ENCODE measurements around the gene ZBP1.
A peak's percentile ranks its signal among the peaks of the same experiment; 100 is the strongest.
"Not testable (repeated sequence)": the region's sequence is repeated elsewhere in the genome, so short reads cannot be mapped to it uniquely, and the experiment has no call there.

ZBP1 gene

GRCh38 chr20:57647006-57647932 is 27.0 kb upstream of the ZBP1 start:
- DNase-seq (ENCODE audit: low spot score) = peak; percentile 38

DNA sequence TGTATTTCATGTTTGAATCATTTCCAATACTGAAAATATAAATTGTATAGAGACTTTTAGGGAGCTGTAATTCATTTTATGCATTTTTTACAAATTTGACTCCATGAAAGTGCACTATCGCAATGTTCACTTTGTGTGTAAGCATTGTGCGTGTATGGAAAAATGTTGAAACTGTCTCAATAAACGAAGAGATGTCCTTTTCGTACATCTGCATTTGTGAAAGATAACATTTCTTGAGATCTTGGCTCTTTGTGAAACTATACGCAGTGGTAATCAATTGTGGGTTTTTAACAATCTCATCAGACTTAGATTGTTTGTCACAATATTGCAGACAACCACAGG is 18.6 kb upstream of the ZBP1 start:
- DNase-seq (ENCODE audit: low spot score) = no peak

GRCh38 chr20:57638173-57638894 is 18.1 kb upstream of the ZBP1 start:
- DNase-seq (ENCODE audit: low spot score) = no peak

DNA sequence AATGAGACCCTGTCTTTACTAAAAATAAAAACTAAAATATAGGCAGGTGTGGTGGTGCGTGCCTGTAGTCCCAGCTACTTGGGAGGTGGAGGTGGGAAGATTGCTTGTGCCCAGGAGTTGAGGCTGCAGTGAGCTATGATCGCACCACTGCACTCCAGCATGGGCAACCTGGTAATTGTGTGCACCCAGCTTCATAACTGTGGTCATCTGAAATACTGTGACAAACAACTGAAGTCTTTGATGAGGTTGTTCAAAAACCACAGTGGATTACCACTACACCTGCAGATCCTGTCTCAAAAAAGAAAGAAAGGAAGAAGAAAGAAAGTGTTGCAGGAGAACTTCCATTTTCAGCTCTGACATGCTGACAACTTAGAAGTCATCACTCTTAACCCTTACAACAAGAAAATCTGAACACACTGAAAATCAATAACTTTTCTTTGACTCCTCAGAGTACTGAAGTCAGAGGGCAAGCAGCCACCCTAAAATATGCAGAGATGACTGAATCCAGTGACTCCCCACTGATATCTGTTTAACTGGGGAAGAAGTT is 13.8 kb upstream of the ZBP1 start:
- no peak for DNase-seq (ENCODE audit: low spot score)

GRCh38 chr20:57632286-57632685 is 12.1 kb upstream of the ZBP1 start:
- no peak for DNase-seq (ENCODE audit: low spot score)

GRCh38 chr20:57630061-57630460 is 9.8 kb upstream of the ZBP1 start:
- peak; percentile 17 for DNase-seq (ENCODE audit: low spot score)

- not testable (repeated sequence) for DNase-seq (ENCODE audit: low spot score)
Observed at GRCh38 chr20:57629491-57629901, 9.3 kb upstream of the ZBP1 start.

GRCh38 chr20:57628962-57629308 is 8.7 kb upstream of the ZBP1 start:
- DNase-seq (ENCODE audit: low spot score) = peak; percentile 37

GRCh38 chr20:57628047-57628961 is 8.1 kb upstream of the ZBP1 start:
- peak; percentile 71 for DNase-seq (ENCODE audit: low spot score)

- DNase-seq (ENCODE audit: low spot score) = peak; percentile 51
Observed at GRCh38 chr20:57627339-57627738, 7.1 kb upstream of the ZBP1 start.

GRCh38 chr20:57625978-57626377 is 5.8 kb upstream of the ZBP1 start:
- no peak for DNase-seq (ENCODE audit: low spot score)

GRCh38 chr20:57625181-57625958 is 5.1 kb upstream of the ZBP1 start:
- peak; percentile 38 for DNase-seq (ENCODE audit: low spot score)

GRCh38 chr20:57624124-57624523 is 3.9 kb upstream of the ZBP1 start:
- DNase-seq (ENCODE audit: low spot score) = peak; percentile 20

DNA sequence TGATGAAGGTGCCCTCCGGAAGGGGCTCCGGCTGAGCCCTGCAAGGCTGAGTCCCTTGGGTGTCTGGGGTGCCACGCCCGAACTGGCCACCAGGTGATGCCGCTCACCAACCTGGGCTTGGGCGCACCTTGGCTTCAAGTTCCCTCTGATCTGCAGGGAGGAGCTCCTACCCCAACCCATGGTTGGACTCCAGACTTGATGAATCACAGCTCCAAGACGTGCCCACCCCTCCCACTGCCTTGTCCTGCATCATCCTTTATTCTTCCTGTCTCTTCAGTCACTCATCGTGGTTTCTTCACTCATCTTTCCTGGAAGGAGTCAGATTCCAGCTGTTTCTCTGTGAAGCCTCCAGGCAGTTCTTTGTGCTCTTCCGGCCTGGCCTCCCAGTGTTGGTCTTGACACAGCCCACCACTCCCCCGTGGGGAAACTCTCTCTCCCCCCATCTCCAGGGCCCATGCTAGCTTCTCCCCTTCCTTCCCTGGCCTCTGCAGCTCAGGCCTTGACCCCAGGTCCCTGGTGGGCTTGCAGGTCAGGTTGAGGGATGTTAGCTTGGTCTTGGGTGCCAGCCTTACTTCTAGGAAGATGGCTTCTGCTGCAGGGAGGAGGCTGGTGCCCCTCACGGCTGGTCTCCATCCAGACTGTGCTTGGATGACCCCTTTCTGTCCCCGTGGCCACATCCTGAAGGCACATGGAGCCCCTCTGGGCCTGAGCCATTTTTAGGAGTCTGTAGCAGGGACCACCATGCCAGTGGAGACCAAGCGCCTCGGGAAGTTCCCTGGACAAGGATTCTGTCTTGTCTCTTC is 2.6 kb upstream of the ZBP1 start:
- peak; percentile 57 for DNase-seq (ENCODE audit: low spot score)

GRCh38 chr20:57622201-57622570 is 2.0 kb upstream of the ZBP1 start:
- peak; percentile 38 for DNase-seq (ENCODE audit: low spot score)

DNA sequence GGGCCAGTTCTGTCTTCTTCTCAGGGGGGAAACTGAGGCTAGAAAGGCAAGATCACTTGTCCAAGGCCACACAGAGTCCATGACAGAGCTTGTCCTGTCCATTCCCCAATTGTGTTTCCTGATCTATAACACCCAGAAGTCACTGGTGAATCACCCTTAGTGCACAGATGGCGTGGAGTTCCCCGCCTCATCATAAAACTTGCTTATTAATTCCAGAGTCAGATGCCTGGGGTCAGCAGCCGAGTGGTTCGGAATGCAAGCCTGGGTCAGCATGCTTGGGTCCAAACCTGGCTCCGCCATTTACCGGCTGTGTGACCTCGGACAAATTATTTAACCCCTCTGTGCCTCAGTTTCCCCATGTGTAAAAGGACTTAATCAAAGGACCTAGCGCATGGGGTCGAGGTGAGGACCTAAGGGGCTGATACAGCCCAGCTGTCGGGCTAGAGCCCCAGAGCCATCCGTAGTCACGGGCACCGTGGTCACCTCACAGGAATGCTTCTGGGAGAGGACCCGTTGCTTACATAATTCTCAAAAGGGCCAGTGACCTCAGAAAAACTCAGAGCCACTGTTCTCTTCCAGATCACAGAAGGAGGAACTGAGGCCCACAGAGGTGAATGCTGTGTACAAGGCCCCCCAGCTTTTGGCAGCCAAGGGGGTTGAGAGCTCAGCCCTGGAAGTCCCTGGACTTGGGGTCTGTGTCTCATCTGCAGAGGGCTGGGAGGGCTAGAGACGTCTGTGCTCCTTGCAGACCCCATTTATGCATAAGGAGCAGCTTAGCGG is 1.4 kb upstream of the ZBP1 start:
- DNase-seq (ENCODE audit: low spot score) = peak; percentile 17

GRCh38 chr20:57620999-57621398 is 773 bp upstream of the ZBP1 start:
- DNase-seq (ENCODE audit: low spot score) = no peak

GRCh38 chr20:57619051-57619831 is 985 bp downstream of the ZBP1 start:
- DNase-seq (ENCODE audit: low spot score) = peak; percentile 57

- peak; percentile 60 for DNase-seq (ENCODE audit: low spot score)
Observed at GRCh38 chr20:57618764-57619050, 1.5 kb downstream of the ZBP1 start.

Data from left forelimb (tissue), 1 donor.